Panc1 (cell line): ENCODE measurements around the gene MSANTD1. TPM values are rescaled to one million over a fixed set of nuclear protein-coding genes. Genes with fewer than 3 reads are reported as not detected.

Experiments
- ATAC-seq: fragments of 200-7000 bp; cut with Tn5 transposase; 2 replicates; pipeline ENCODE4 v1.9.1; 2020; ENCODE audit warnings: mild to moderate bottlenecking, moderate library complexity
- BruUV-seq: library from RNA; stranded (reverse); fragments of 400-500 nt; replicated peaks from 2 replicates; lab custom pipeline; 2021; lab: Mats Ljungman, UMichigan
- CTCF ChIA-PET: fragments of 300-600 bp; sonication (Branson Sonifier 250); formaldehyde crosslinking; loops from one replicate; lab custom pipeline; 2022; ENCODE audit warnings: antibody characterized with exemption; lab: Charles Lee
- POLR2A ChIA-PET: fragments of 300-600 bp; sonication (Branson Sonifier 250); formaldehyde crosslinking; loops from one replicate; lab custom pipeline; 2022; ENCODE audit warnings: antibody characterized with exemption; lab: Charles Lee
- DNase-seq: peaks from one replicate; pipeline ENCODE4 v3.0.0-alpha.2; 2010; ENCODE audit warnings: low read depth, low spot score
- H3K27ac ChIP-seq: 2 replicates; pipeline ENCODE4 v1.5.1; 2011; ENCODE audit warnings: mild to moderate bottlenecking, low read length, inconsistent platforms
- H3K27me3 ChIP-seq: fragments of 200-500 bp; sonication (Bioruptor generic); 2 replicates; pipeline ENCODE4 v1.6.0; 2014; ENCODE audit warnings: low read length, inconsistent platforms; ENCODE audit not compliant: control insufficient read depth, insufficient read depth
- H3K36me3 ChIP-seq: fragments of 200-500 bp; sonication (Bioruptor generic); 2 replicates; pipeline ENCODE4 v1.5.1; 2014; ENCODE audit warnings: inconsistent platforms, mild to moderate bottlenecking, low read length, moderate library complexity; ENCODE audit not compliant: control insufficient read depth, insufficient read depth
- H3K4me1 ChIP-seq: 2 replicates; pipeline ENCODE4 v1.5.1; 2011; ENCODE audit warnings: inconsistent platforms, mild to moderate bottlenecking, low read length, moderate library complexity; ENCODE audit not compliant: control insufficient read depth, insufficient read depth
- H3K4me3 ChIP-seq, 2 experiments: 2 replicates each; pipeline ENCODE4 v1.5.1; 2011 to 2012; ENCODE audit warnings: low read depth in 2 of 2, low read length in 2 of 2, mild to moderate bottlenecking in 2 of 2, inconsistent platforms in 1 of 2, moderate library complexity in 1 of 2
- H3K9me3 ChIP-seq: fragments of 200-500 bp; sonication (Bioruptor generic); 2 replicates; pipeline ENCODE4 v1.5.1; 2014; ENCODE audit warnings: low read depth, mild to moderate bottlenecking, inconsistent platforms, low read length, moderate library complexity; ENCODE audit not compliant: control insufficient read depth, insufficient read depth
- CTCF ChIP-seq: fragments of 450-650 bp; IDR thresholded peaks from 2 replicates; pipeline ENCODE4 v1.5.1; 2017; ENCODE audit warnings: mild to moderate bottlenecking
- POLR2AphosphoS5 ChIP-seq: IDR thresholded peaks from 2 replicates; pipeline ENCODE4 v1.6.1; 2012; ENCODE audit warnings: mild to moderate bottlenecking, low read depth, low read length, moderate library complexity
- REST ChIP-seq, 2 experiments: IDR thresholded peaks; 2 replicates each; pipeline ENCODE4 v1.6.1; 2011 to 2012; ENCODE audit warnings: low read depth in 2 of 2, control low read depth in 1 of 2, low read length in 1 of 2, mild to moderate bottlenecking in 1 of 2, moderate library complexity in 1 of 2; ENCODE audit not compliant: insufficient read depth in 1 of 2
- SIN3A ChIP-seq: IDR thresholded peaks from 2 replicates; pipeline ENCODE4 v1.6.1; 2012; ENCODE audit warnings: low read depth, mild to moderate bottlenecking, low read length, moderate library complexity, borderline replicate concordance; ENCODE audit not compliant: insufficient read depth
- TCF7L2 ChIP-seq: IDR thresholded peaks from 2 replicates; pipeline ENCODE4 v1.6.1; 2011; ENCODE audit warnings: mild to moderate bottlenecking, low read depth, low read length, inconsistent platforms
- in situ Hi-C: cut with HindIII; loops from 2 replicates; pipeline ENCODE4 v1.10.0; 2016; ENCODE audit warnings: low sequenced_read_pairs, low pct_unique_long_range_greater_than_20kb
- intact Hi-C: fragments of 100-400 bp; cut with micrococcal nuclease; formaldehyde crosslinking; loops from one replicate; pipeline ENCODE4 v1.10.0; 2022; ENCODE audit not compliant: unreplicated experiment
- total RNA-seq: library from RNA; stranded (reverse); gene quantifications from one replicate; pipeline ENCODE4 v1.2.1, GENCODE V29; 2021; ENCODE audit not compliant: unreplicated experiment

Gene MSANTD1
- total RNA-seq, 1 experiment from 2014 or later: 0.57 TPM

GRCh38 chr4:3215256-3215655 is 33.7 kb upstream of the MSANTD1 start:
- no peaks in the 10 kb centered on the region; the same call in 1 of the 2 replicates for H3K36me3 ChIP-seq
- CTCF ChIA-PET: no interaction called here
- POLR2A ChIA-PET: no interaction called here
- no peaks in the 10 kb centered on the region for H3K27me3 ChIP-seq
- H3K9me3 ChIP-seq: no peaks in the 10 kb centered on the region
- TF ChIP-seq TCF7L2 (no peak), POLR2AphosphoS5 (no peak), CTCF (no peak), SIN3A (no peak), REST (IDR thresholded peaks at IDR 0.05; ENCODE audit: insufficient read depth in 1 of 2, low read depth in 2 of 2, low read length in 1 of 2) (no peak)
- BruUV-seq: no TSS peak
- H3K4me3 ChIP-seq: no peak overlapping the region
- no peaks in the 10 kb centered on the region for H3K4me1 ChIP-seq
- no peak overlapping the region for H3K27ac ChIP-seq
- no peak for DNase-seq
- intact Hi-C loops: no loop called here
- in situ Hi-C loops: no loop called here
- no peak for ATAC-seq

- TF ChIP-seq REST (IDR thresholded peaks at IDR 0.05; ENCODE audit: insufficient read depth in 1 of 2, low read depth in 2 of 2, low read length in 1 of 2) (no peak), POLR2AphosphoS5 (no peak), SIN3A (no peak), CTCF (no peak), TCF7L2 (no peak)
- POLR2A ChIA-PET: no interaction called here
- Histone ChIP-seq H3K4me1 (no peaks in the 10 kb centered on the region), H3K27me3 (no peaks in the 10 kb centered on the region), H3K27ac (no peak overlapping the region), H3K9me3 (no peaks in the 10 kb centered on the region), H3K36me3 (no peaks in the 10 kb centered on the region; the same call in 1 of the 2 replicates), H3K4me3 (no peak overlapping the region)
- in situ Hi-C loops: no loop called here
- ATAC-seq (no peak), DNase-seq (no peak)
- BruUV-seq: no TSS peak
- CTCF ChIA-PET: no interaction called here
- intact Hi-C loops: no loop called here
Measured at GRCh38 chr4:3215733-3216132, 33.2 kb upstream of the MSANTD1 start.
